Putamen (tissue), 1 donor: Measurements from ENCODE around the gene TPGS1.

Experiments
- DNase-seq: peaks from one replicate; pipeline ENCODE4 v3.0.0-alpha.2; 2016; ENCODE audit warnings: low spot score

Gene TPGS1, protein sequence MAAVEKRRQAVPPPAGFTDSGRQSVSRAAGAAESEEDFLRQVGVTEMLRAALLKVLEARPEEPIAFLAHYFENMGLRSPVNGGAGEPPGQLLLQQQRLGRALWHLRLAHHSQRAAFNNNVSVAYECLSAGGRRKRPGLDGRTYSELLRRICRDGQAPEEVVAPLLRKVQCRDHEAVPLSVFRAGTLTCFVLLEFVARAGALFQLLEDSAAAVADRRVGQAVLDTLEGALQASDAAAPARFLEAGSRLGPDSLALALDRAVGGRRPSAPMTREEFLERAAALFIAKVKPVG

DNA sequence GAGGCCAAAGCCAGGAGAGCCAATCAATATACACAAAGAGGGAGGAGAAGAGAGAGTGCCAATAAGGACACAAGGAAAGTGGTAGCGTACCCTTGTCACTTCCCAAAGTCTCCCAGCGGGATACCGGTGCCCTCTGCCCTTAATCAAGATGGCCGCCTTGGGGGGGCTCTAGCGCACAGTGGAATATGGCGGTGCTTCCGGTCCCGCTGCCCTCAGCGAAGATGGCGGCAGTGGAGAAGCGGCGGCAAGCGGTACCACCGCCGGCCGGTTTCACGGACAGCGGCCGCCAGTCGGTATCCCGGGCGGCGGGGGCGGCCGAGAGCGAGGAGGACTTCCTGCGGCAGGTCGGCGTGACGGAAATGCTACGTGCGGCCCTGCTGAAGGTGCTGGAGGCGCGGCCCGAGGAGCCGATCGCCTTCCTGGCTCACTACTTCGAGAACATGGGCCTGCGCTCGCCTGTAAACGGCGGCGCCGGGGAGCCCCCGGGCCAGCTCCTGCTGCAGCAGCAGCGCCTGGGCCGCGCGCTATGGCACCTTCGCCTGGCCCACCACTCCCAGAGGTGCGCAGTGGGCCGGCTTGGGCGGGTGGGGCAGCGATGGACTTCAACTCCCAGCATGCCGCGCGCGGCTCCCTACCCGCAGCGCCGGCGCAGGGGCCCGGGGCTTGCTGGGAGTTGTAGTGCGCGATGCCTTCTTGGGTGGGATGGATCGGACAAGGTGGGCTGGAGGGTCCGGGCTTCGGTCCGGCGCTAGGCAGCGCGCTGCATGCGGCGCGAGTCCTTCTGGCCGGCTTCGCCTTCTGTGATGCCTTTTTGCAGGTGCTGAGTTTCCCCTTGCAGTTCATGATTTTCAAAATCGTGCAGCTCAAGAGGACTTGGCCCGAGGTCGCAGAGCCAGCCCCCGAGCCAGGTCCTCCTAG lies at the start of gene TPGS1:
Gene TPGS1, plus strand, starts transcription at position 212 of the 918 bp plus-strand sequence. Its CDS starts 10 bp downstream, at position 222.
- peak; percentile 84 for DNase-seq

DNA sequence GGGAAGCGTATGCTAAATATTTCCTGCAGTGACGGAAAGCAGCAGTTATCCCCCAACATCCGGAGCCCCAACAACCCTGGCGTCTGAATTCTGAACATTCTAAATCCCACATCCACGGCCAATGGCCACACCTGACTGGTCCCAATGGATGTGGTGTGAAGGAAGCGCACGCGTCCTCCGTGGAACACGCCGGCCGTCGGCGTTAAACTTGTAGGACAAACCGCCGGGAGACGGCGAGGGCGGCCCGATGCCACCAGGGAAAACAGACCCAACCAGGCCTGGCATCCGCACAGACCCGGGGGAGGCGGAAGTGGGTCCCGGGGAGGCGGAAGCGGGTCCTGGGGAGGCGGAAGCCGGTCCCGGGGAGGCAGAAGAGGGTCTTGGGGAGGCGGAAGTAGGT lies 49.7 kb upstream of the TPGS1 start:
- no peak for DNase-seq

- DNase-seq: no peak
These were observed 48.9 kb upstream of the TPGS1 start for GRCh38 chr19:458091-459042.

DNA sequence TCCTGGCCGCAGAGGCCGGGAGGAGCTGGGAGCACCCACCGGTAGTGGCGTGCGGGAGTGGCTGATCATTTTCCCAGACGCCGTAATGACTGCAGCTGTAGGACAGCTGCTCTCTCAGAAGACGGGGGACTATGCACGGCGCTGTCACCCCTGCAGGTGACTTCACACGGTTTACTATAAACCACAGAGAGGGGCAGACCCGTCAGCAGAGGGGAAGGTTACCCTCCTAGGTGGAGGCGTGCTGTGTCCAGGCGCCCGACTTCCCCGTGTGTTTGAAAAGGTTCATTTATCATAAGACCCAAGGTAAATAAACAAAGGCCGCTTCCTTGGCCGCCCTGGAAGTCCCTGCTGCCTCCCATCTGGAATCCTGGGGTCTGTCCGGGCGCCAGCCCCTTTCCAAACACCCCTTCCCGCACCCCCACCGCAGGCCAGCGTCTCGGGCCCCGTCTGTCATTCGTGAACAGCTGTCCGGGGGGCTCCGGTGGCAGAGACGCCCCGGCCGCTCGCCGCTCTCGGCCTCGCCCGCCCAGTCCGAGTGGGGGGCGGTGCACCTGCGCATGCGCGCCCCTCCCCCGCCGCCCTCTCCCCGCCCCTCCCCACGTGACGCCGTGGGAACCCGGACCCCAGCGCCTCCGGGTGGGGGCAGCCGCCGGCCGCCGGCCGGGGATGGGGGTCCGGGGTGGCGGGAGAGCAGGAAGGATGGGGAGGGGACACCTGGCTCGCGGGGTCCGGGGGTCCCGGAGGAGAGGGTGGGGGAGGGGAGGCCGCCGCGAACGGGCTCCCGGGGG lies 47.4 kb upstream of the TPGS1 start:
- peak; percentile 52 for DNase-seq

DNA sequence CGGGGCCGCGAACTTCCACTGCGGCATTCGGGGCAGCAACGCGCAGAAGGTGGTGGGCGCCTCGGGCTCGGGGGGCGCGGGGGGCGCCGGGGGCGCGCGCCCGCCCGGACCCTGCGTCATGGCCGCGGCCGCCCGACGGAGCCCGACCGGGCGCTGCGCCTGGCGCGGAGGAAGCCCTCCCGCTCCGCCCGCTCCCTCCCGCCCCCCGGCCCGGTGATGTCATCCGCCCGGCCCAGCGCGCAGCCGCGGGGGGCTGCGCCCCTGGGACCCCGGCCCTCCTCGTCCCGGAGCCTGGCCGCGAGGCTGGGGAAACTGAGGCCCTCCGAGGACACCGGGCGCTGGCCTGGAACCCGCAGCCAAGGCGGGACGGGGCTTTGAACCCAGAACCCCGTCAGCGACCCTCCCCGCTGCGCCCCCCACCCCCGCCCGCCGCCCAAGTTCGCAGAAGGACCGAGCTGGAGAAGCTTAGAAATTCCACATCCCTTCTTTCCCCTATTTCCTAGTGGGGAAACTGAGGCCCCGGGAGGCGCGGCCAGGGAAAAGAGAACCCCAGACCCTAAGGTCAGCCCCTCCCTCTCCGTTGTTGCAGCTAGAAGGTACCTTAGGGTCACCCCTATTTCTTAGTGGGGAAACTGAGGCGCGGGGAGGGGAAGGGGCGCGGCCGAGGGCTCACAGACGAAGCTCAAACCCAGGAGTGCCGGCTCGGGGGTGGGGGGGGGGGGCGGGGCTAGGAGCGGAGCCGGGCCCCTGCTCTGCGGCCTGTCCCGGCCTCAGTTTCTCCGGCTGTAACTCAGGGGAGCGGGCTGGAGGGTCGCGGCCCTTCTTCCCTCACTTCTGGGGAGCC lies 46.2 kb upstream of the TPGS1 start, which contains the start of gene SHC2:
Gene SHC2, minus strand, starts transcription at position 157 of the 844 bp plus-strand sequence. Its CDS starts 37 bp downstream, at position 120.
- DNase-seq: no peak

DNA sequence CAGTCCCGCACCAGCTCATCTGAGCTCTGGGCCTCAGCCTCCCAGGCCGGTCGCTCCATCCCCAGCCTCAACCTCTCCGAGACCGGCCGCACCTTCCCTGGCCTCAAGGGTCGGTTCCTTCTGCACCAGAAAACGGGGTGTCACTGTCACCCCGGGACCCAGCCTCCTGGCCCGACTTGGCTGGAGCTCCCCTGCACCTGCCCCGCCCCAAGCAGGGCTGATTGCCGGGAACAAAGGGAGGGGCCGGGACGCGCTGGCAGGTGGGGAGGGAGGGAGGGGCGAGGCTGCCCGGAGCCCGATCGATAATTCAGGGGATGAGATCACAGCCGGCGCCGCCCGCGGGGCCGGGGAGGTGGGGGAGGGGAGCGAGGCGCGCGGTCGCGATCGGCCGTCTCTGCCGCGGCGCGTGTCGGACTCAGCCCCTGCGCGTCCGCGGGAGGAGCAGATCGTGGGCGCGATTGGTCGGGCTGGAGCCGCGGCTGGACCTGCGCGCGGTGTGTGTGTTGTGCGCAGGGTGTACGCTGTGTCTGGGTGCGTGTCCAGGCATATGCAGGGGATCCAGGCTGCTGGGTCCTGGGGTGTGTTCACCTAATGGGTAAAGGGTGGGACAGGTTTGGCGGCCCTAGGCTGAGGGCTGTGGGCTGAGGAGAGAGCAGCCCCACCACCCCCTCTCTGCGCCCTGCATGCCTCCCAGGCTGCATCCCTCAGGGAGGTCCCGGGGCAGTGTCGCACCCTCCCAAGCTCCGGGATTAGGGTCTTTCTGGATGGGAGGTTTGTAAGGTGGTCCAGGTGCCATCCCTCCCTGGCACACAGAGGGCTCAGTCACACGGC lies 45.4 kb upstream of the TPGS1 start:
- DNase-seq: no peak

DNA sequence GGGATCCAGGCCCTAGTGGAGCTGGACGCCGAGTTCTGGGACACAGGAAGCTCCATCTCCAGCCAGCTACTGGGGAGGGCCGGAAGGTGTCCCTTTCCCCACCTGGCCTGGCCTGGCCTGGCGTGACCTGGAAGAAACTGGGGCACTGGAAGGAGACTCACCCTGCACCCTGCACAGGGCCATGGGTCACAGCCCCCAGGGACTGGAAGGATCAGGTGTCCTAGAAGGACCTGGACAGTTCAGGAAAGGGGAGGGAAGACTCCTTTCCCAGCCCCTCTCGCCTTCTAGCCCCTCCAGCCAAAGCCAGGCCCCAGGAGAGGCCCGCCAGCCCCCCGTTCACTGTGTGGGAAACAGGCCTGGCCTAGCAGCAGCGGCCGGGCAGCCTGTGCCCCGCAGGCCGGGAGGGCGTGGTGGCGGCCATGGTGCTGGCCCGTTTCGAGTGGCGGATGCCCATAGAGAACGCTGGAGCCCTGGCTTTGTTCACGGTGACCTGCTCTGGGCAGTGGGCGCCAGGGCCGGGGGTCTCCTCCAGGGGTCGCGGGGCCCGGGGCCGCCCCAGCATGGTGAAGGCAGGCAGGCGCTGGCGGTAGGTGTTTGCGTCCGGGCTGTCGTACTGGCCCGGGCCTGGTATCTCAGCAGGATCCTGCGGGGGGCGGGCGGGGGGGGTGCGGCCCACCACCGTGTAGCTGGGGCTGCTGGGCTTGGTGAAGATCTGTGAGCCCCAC lies 43.7 kb upstream of the TPGS1 start:
- DNase-seq: no peak

GRCh38 chr19:464208-464545 lies 43.1 kb upstream of the TPGS1 start:
- no peak for DNase-seq

- DNase-seq: no peak
These were observed 42.1 kb upstream of the TPGS1 start for GRCh38 chr19:465056-465816.

DNA sequence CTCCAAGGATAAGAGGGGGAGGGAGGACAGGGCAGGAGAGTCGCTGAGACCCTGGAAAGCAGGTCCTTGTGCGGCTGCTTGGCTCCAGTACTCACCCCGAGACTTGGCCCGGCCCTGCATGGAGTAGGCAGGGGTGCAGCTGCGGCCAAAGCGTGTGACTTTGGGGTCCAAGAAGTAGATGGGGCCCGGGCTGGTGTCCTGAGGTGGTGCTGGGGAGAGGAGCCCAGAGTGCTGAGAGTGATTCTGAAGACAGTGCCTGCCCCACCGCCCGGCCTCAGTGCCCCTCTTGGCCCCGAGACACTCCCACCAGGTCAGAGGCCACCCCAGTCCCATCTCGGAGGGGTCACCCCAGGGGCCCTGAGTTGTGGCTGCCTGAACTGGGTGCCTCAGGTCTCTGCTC lies 39.7 kb upstream of the TPGS1 start:
- no peak for DNase-seq

DNA sequence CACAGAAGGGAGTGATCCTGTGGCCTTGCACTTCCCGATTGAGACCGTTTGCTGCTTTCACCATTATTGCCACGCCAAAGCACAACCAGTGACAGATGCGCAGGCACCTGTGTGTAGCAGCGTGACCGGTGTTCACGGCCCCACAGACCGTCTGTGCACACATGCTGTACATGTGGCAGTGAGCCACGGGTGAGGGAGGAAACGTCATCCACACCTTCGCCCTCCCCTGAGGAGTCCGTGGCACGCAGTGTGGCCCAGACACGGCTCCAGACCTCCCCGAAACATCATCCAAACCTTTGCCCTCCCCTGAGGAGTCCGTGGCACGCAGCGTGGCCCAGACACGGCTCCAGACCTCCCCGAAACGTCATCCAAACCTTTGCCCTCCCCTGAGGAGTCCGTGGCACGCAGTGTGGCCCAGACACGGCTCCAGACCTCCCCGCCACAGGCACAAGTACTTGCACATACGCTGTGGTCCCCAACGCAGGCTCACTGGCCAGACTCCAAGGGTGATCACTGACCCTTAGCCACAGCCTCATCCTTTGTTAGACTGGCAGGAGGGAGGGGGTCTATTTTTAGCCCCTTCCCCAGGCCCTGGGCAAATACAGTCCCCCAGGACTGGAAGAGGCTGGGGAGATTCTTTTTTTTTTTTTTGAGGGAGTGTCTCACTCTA lies 38.6 kb upstream of the TPGS1 start:
- DNase-seq: no peak

- DNase-seq: no peak
These were observed 37.5 kb upstream of the TPGS1 start for GRCh38 chr19:469833-470232.

DNA sequence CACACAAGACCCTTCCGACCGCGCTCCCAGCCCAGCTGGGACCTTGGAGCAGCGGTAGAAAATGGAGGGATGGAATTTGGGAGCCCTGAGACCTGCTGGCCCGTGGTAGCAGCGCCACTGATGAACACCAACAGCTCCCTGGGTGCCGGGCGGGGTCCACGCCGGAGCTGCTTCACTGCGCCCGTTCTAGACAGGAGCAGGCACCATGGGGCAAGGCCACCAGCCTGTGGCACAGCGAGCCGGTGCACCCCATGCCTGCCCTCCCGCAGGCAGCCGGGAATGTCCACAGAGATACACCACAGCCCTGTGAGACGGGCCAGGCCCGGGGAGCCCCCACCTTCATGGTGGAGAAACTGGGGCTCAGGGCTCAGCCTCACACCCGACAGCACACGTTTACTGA lies 36.6 kb upstream of the TPGS1 start:
- DNase-seq: no peak

DNA sequence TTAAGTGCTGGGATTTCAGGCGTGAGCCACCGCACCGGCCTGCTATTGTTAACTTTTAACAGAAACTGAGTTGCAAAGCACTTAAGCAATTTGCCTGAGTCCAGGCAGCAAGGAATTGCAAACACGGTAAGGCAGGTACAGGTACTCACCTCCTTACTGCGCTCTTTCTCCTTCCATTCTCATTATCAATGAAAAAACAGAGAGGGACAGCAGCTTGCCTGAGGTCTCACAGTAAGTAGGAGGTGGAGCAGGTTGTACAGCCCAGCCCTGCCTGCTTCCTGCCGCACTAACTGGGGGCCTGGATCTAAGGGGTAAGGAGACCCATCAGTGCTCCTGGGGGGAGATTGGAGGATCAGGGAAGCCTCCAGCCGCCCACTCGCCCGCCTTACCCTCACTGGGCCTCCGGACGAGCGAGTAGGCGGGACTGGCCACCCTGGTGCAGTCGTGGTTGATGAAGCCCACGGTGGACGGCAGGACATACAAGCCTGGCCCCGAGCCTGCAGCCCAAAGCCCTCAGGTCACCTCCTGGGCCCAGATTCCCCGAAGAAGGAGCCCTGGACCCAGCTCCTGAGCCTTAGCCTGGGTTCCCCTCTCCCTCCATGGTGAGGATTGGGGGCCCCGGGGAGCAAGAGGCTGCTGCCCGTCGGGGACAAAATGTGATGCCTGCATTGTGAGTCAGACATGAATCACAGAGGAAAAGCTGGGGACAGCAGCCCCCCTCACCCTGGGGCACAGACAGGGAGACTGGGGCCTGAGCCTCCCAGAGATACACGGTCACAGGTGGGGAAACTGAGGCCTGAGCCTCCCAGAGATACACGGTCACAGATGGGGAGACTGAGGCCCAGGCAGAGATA lies 35.1 kb upstream of the TPGS1 start:
- no peak for DNase-seq

DNA sequence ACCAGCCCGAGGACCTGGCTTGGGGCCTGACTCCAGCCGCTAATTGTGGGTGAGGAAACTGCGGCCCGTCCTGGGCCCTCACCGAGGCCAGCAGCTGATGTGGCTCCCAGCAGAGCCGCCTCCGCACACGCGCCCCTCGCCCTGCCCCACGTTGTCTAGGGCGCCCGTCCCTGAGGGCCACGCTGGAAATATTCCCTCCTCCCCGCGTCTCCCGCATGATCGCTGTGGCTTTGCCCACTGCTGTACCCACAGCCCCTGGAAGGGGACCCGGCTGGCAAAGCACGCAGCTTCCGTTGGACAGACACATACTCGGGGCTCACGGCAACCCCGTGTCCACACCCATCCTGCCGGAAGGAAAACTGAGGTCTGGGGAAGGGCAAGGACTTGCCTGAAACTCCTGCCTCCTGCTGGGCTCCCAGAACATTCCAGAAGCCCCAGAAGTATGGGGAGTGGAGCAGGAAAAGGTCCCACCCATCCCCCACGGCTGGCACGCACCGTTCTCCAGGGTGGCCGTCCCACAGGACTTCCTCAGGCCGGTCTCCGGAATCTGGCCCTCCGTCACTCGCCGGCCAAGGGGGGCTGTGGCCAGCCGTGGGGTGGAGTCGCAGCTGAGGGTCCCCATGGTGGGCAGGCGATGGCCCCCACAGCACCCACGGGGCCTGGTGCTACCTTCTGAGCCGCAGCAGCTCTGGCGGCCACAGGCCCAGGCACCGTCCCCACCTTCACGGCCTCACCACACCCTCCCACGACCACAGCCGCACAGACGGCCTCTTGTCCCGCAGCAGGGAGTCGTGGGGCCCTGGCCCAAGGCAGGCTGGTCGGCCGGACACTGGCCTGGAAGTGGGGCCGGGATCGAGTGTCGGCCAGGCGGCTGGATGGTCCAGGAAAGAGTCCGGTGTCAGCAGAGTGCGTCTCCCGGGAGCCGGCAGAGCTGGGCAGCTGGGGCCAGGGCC lies 32.9 kb upstream of the TPGS1 start:
- no peak for DNase-seq
